Mesenchymal stem cell (in vitro differentiated cells and primary cell): ENCODE results near the gene IL3RA. TPM values are rescaled to one million over a fixed set of nuclear protein-coding genes. Genes with fewer than 3 reads are reported as not detected.
"Not testable (repeated sequence)": the region's sequence is repeated elsewhere in the genome, so short reads cannot be mapped to it uniquely, and the experiment has no call there.

Source experiments
- DNase-seq: peaks from one replicate; pipeline ENCODE4 v3.0.0-alpha.2; 2013
- H2AFZ ChIP-seq: one replicate; pipeline ENCODE4 v1.6.1; 2013; ENCODE audit warnings: low read depth, mild to moderate bottlenecking, control low read depth, inconsistent platforms, low read length, moderate library complexity
- H2AK5ac ChIP-seq: 2 replicates; pipeline ENCODE4 v1.6.1; 2013; ENCODE audit warnings: low read length, moderate library complexity, mild to moderate bottlenecking, inconsistent platforms; ENCODE audit not compliant: severe bottlenecking
- H2BK120ac ChIP-seq: one replicate; pipeline ENCODE4 v1.6.1; 2013; ENCODE audit warnings: low read depth, mild to moderate bottlenecking, inconsistent platforms, low read length, moderate library complexity
- H2BK12ac ChIP-seq, 2 experiments: one replicate each; pipeline ENCODE4 v1.6.1; 2013; ENCODE audit warnings: inconsistent platforms in 2 of 2, low read length in 2 of 2, mild to moderate bottlenecking in 2 of 2, moderate library complexity in 2 of 2, control low read depth in 1 of 2
- H2BK15ac ChIP-seq: one replicate; pipeline ENCODE4 v1.6.1; 2013; ENCODE audit warnings: mild to moderate bottlenecking, low read depth, inconsistent platforms; ENCODE audit not compliant: poor library complexity, severe bottlenecking
- H2BK5ac ChIP-seq: 2 replicates; pipeline ENCODE4 v1.6.1; 2013; ENCODE audit warnings: low read depth, mild to moderate bottlenecking, low read length, control low read depth, inconsistent platforms; ENCODE audit not compliant: poor library complexity, severe bottlenecking
- H3K14ac ChIP-seq, 2 experiments: one replicate each; pipeline ENCODE4 v1.6.1; 2013; ENCODE audit warnings: inconsistent platforms in 2 of 2, low read length in 2 of 2, control low read depth in 1 of 2, mild to moderate bottlenecking in 1 of 2, moderate library complexity in 1 of 2
- H3K18ac ChIP-seq, 2 experiments: one replicate each; pipeline ENCODE4 v1.6.1; 2013; ENCODE audit warnings: inconsistent platforms in 2 of 2, low read length in 2 of 2, control low read depth in 1 of 2, low read depth in 1 of 2, mild to moderate bottlenecking in 1 of 2
- H3K23ac ChIP-seq, 2 experiments: one replicate each; pipeline ENCODE4 v1.6.1; 2013; ENCODE audit warnings: inconsistent platforms in 2 of 2, low read length in 2 of 2, mild to moderate bottlenecking in 2 of 2, moderate library complexity in 2 of 2, control low read depth in 1 of 2
- H3K27ac ChIP-seq: 2 replicates; pipeline ENCODE4 v1.5.1; 2013; ENCODE audit warnings: mild to moderate bottlenecking, moderate library complexity, low read length, control low read depth, inconsistent platforms; ENCODE audit not compliant: poor library complexity, severe bottlenecking
- H3K27me3 ChIP-seq, 2 experiments: 2 replicates each; pipeline versions ENCODE4 v1.6.1 to v1.7.0; 2013; ENCODE audit warnings: low read length in 2 of 2, mild to moderate bottlenecking in 2 of 2, moderate library complexity in 2 of 2, control low read depth in 1 of 2, inconsistent platforms in 1 of 2; ENCODE audit not compliant: control insufficient read depth in 1 of 2, insufficient read depth in 1 of 2
- H3K36me3 ChIP-seq, 2 experiments: 2 replicates each; pipeline versions ENCODE4 v1.6.1 to v1.7.0; 2013; ENCODE audit warnings: low read length in 2 of 2, control low read depth in 1 of 2, inconsistent platforms in 1 of 2, low read depth in 1 of 2, mild to moderate bottlenecking in 1 of 2; ENCODE audit not compliant: insufficient read depth in 2 of 2, control insufficient read depth in 1 of 2
- H3K4ac ChIP-seq, 2 experiments: one replicate each; pipeline ENCODE4 v1.6.1; 2013; ENCODE audit warnings: inconsistent platforms in 2 of 2, low read length in 2 of 2, mild to moderate bottlenecking in 2 of 2, moderate library complexity in 2 of 2, control low read depth in 1 of 2, low read depth in 1 of 2
- H3K4me1 ChIP-seq: 2 replicates; pipeline ENCODE4 v1.6.1; 2013; ENCODE audit warnings: low read depth, low read length, control low read depth; ENCODE audit not compliant: control insufficient read depth, insufficient read depth
- H3K4me2 ChIP-seq: 2 replicates; pipeline ENCODE4 v1.6.1; 2013; ENCODE audit warnings: low read length, mild to moderate bottlenecking, inconsistent platforms; ENCODE audit not compliant: poor library complexity, severe bottlenecking
- H3K4me3 ChIP-seq, 2 experiments: 2 replicates each; pipeline versions ENCODE4 v1.5.1 to v1.7.0; 2013; ENCODE audit warnings: low read length in 2 of 2, mild to moderate bottlenecking in 2 of 2, control low read depth in 1 of 2, low read depth in 1 of 2; ENCODE audit not compliant: insufficient read depth in 1 of 2
- H3K79me1 ChIP-seq: replicated peaks from 2 replicates; pipeline ENCODE4 v1.6.1; 2013; ENCODE audit warnings: mild to moderate bottlenecking, control low read depth, low read length, inconsistent platforms; ENCODE audit not compliant: poor library complexity, severe bottlenecking
- H3K9ac ChIP-seq: 2 replicates; pipeline ENCODE4 v1.7.0; 2013; ENCODE audit warnings: mild to moderate bottlenecking, low read length, moderate library complexity
- H3K9me3 ChIP-seq: 2 replicates; pipeline ENCODE4 v1.7.0; 2013; ENCODE audit warnings: mild to moderate bottlenecking, low read length; ENCODE audit not compliant: control insufficient read depth
- H4K8ac ChIP-seq: one replicate; pipeline ENCODE4 v1.6.1; 2013; ENCODE audit warnings: inconsistent platforms, mild to moderate bottlenecking, low read length, moderate library complexity
- H4K91ac ChIP-seq: one replicate; pipeline ENCODE4 v1.6.1; 2013; ENCODE audit warnings: mild to moderate bottlenecking, low read length, inconsistent platforms
- WGBS: methylation state at CpG from one replicate; pipeline ENCODE4 v1.1.7; 2013; ENCODE audit warnings: mixed read lengths; 5-methylcytosine and 5-hydroxymethylcytosine counted together
- small RNA-seq: library from polyadenylated mRNA; stranded (forward); fragments of <200 nt; extraction: miRNeasy Mini kit (QIAGEN cat#:217004); gene quantifications from one replicate; pipeline ENCODE3, GENCODE V24; 2013; ENCODE audit warnings: low read depth

IL3RA gene

GRCh38 chrX:1426321-1426720 is 89.7 kb downstream of the IL3RA start:
- H3K4me1 ChIP-seq, H3K4ac ChIP-seq, H3K79me1 ChIP-seq, DNase-seq, H3K27ac ChIP-seq, H3K9ac ChIP-seq, H4K8ac ChIP-seq, H3K4me3 ChIP-seq, H3K14ac ChIP-seq, H3K23ac ChIP-seq, H3K18ac ChIP-seq, H2AFZ ChIP-seq, H2BK120ac ChIP-seq, H3K4me2 ChIP-seq, H2AK5ac ChIP-seq, H2BK15ac ChIP-seq, H2BK12ac ChIP-seq, H3K27me3 ChIP-seq, H2BK5ac ChIP-seq: not testable (repeated sequence)
- peaks cover 51 to 64% of the 10 kb centered on the region in 2 experiments for H3K36me3 ChIP-seq
- peaks cover 23% of the 10 kb centered on the region for H3K9me3 ChIP-seq
- WGBS, result 94% methylated on average over 16 of the region's 16 CpGs
- H4K91ac ChIP-seq, result peak overlapping the region; percentile 54

GRCh38 chrX:1427756-1428155 is 91.2 kb downstream of the IL3RA start:
- WGBS, result 98% methylated on average over 32 of the region's 32 CpGs

GRCh38 chrX:1430451-1430850 is 93.9 kb downstream of the IL3RA start:
- Histone ChIP-seq H2BK12ac (no peak overlapping the region), H3K23ac (no peak overlapping the region), H3K9me3 (no peaks in the 10 kb centered on the region), H3K79me1 (no peaks in the 10 kb centered on the region), H3K4me2 (no peak overlapping the region), H3K4me3 (no peak overlapping the region), H4K91ac (no peak overlapping the region), H2BK15ac (no peak overlapping the region), H3K4ac (no peak overlapping the region), H3K27me3 (no peaks in the 10 kb centered on the region), H4K8ac (no peak overlapping the region), H2BK120ac (no peak overlapping the region), H3K27ac (no peak overlapping the region), H3K18ac (no peak overlapping the region), H3K4me1 (no peaks in the 10 kb centered on the region), H3K9ac (no peak overlapping the region), H3K36me3 (peaks cover 53 to 54% of the 10 kb centered on the region in 2 experiments), H3K14ac (no peak overlapping the region), H2AK5ac (no peak overlapping the region), H2AFZ (no peak overlapping the region), H2BK5ac (no peak overlapping the region)
- no peak for DNase-seq
- WGBS, result 97% methylated on average over 8 of the region's 10 CpGs

More at GRCh38 chrX:1427756-1428155, 91.2 kb downstream of the IL3RA start:
- Histone ChIP-seq H3K27ac (no peak overlapping the region), H2AK5ac (no peak overlapping the region), H2BK5ac (no peak overlapping the region), H3K4ac (no peak overlapping the region), H3K4me3 (no peak overlapping the region), H3K4me1 (no peaks in the 10 kb centered on the region), H4K8ac (no peak overlapping the region), H3K36me3 (peaks cover 49 to 58% of the 10 kb centered on the region in 2 experiments), H2BK12ac (no peak overlapping the region), H3K18ac (no peak overlapping the region), H2AFZ (no peak overlapping the region), H3K14ac (no peak overlapping the region), H2BK120ac (no peak overlapping the region), H2BK15ac (no peak overlapping the region), H3K9me3 (peaks cover 9% of the 10 kb centered on the region), H3K23ac (no peak overlapping the region), H3K27me3 (no peaks in the 10 kb centered on the region), H3K9ac (no peak overlapping the region), H3K79me1 (no peaks in the 10 kb centered on the region), H4K91ac (no peak overlapping the region), H3K4me2 (no peak overlapping the region)
- DNase-seq, result no peak

Small RNA genes within 50 kb of the gene (small RNA-seq; reads per million reads assigned to genes)
- gene MIR3690 (not detected), gene RNA5SP498 (not detected)
